Measurements from ENCODE around the gene TSPEAR. TPM values are rescaled to one million over a fixed set of nuclear protein-coding genes. Genes with fewer than 3 reads are reported as not detected.

The TSPEAR gene
- total and polyA plus RNA-seq, 2 of the 13 experiments (the other 11 are each of a cell fraction or from before 2014, with no cell fraction given), result 0.07 to 0.32 TPM

GRCh38 chr21:44552136-44552535 is 159.2 kb downstream of the TSPEAR start (continued):
- TF ChIP-seq STAT6 (CRISPR knock-in tag; IDR thresholded peaks at IDR 0.05; ENCODE audit: borderline replicate concordance), result no peak
- TF ChIP-seq ZNF34 (CRISPR knock-in tag; IDR thresholded peaks at IDR 0.05; ENCODE audit: borderline replicate concordance), result no peak
- TF ChIP-seq NKX3-1 (CRISPR knock-in tag; IDR thresholded peaks at IDR 0.05), result no peak
- TF ChIP-seq TRIM22 (IDR thresholded peaks at IDR 0.05), result no peak
- no peak for TF ChIP-seq TOE1 (CRISPR knock-in tag; IDR thresholded peaks at IDR 0.05)
- no peak for TF ChIP-seq CHD4 (IDR thresholded peaks at IDR 0.05; ENCODE audit: borderline replicate concordance, low read length)
- TF ChIP-seq ZFP91 (CRISPR knock-in tag; IDR thresholded peaks at IDR 0.05; ENCODE audit: borderline replicate concordance), result no peak
